ENCODE data around the gene MCOLN1. TPM values are rescaled to one million over a fixed set of nuclear protein-coding genes. Genes with fewer than 3 reads are reported as not detected.

MCOLN1 gene
- total RNA-seq, 1 experiment from 2014 or later: 28.4 TPM

GRCh38 chr19:7527516-7528191 is 5.2 kb downstream of the MCOLN1 start:
- Histone ChIP-seq H3K27me3 (replicated peaks; ENCODE audit: insufficient read depth, low read depth, low read length, poor library complexity) (no peaks in the 10 kb centered on the region), H3K4me3 (ENCODE audit: low read depth, low read length, poor library complexity, severe bottlenecking) (no peak overlapping the region), H3K9me3 (ENCODE audit: low read depth, low read length, poor library complexity, severe bottlenecking) (no peaks in the 10 kb centered on the region), H3K4me1 (ENCODE audit: insufficient read depth, low read length, poor library complexity, severe bottlenecking) (peaks cover 9% of the 10 kb centered on the region), H3K27ac (ENCODE audit: low read depth, low read length, poor library complexity, severe bottlenecking) (no peak overlapping the region), H3K36me3 (ENCODE audit: insufficient read depth, low read length, poor library complexity, severe bottlenecking) (no peaks in the 10 kb centered on the region)
- BruUV-seq (replicated peaks): no TSS peak
- DNase-seq (ENCODE audit: low spot score): no peak
- intact Hi-C loops (cut with micrococcal nuclease; ENCODE audit: unreplicated experiment): no loop called here
- no peak for TF ChIP-seq EZH2 (IDR thresholded peaks at IDR 0.05; ENCODE audit: borderline replicate concordance, low read depth, low read length, poor library complexity, severe bottlenecking)
- TF ChIP-seq, protein P1, sequence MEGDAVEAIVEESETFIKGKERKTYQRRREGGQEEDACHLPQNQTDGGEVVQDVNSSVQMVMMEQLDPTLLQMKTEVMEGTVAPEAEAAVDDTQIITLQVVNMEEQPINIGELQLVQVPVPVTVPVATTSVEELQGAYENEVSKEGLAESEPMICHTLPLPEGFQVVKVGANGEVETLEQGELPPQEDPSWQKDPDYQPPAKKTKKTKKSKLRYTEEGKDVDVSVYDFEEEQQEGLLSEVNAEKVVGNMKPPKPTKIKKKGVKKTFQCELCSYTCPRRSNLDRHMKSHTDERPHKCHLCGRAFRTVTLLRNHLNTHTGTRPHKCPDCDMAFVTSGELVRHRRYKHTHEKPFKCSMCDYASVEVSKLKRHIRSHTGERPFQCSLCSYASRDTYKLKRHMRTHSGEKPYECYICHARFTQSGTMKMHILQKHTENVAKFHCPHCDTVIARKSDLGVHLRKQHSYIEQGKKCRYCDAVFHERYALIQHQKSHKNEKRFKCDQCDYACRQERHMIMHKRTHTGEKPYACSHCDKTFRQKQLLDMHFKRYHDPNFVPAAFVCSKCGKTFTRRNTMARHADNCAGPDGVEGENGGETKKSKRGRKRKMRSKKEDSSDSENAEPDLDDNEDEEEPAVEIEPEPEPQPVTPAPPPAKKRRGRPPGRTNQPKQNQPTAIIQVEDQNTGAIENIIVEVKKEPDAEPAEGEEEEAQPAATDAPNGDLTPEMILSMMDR (conservative IDR thresholded peaks at IDR 0.05; ENCODE audit: low read depth, low read length): no peak
- CTCF ChIA-PET: no interaction called here
- POLR2A ChIA-PET (ENCODE audit: low non-redundant PET): no interaction called here

- DNase-seq (ENCODE audit: low spot score): no peak
- no peaks in the 10 kb centered on the region for H3K27me3 ChIP-seq (replicated peaks; ENCODE audit: insufficient read depth, low read depth, low read length, poor library complexity)
- H3K36me3 ChIP-seq (ENCODE audit: insufficient read depth, low read length, poor library complexity, severe bottlenecking): no peaks in the 10 kb centered on the region
- H3K27ac ChIP-seq (ENCODE audit: low read depth, low read length, poor library complexity, severe bottlenecking): no peak overlapping the region
- ChIA-PET CTCF (no interaction called here), POLR2A (ENCODE audit: low non-redundant PET) (no interaction called here)
- no peak overlapping the region for H3K4me3 ChIP-seq (ENCODE audit: low read depth, low read length, poor library complexity, severe bottlenecking)
- intact Hi-C loops (cut with micrococcal nuclease; ENCODE audit: unreplicated experiment): no loop called here
- H3K4me1 ChIP-seq (ENCODE audit: insufficient read depth, low read length, poor library complexity, severe bottlenecking): peaks cover 6% of the 10 kb centered on the region
- H3K9me3 ChIP-seq (ENCODE audit: low read depth, low read length, poor library complexity, severe bottlenecking): no peaks in the 10 kb centered on the region
- BruUV-seq (replicated peaks): no TSS peak
- TF ChIP-seq EZH2 (IDR thresholded peaks at IDR 0.05; ENCODE audit: borderline replicate concordance, low read depth, low read length, poor library complexity, severe bottlenecking): no peak
These were observed 5.7 kb downstream of the MCOLN1 start for GRCh38 chr19:7528192-7528519.

DNA sequence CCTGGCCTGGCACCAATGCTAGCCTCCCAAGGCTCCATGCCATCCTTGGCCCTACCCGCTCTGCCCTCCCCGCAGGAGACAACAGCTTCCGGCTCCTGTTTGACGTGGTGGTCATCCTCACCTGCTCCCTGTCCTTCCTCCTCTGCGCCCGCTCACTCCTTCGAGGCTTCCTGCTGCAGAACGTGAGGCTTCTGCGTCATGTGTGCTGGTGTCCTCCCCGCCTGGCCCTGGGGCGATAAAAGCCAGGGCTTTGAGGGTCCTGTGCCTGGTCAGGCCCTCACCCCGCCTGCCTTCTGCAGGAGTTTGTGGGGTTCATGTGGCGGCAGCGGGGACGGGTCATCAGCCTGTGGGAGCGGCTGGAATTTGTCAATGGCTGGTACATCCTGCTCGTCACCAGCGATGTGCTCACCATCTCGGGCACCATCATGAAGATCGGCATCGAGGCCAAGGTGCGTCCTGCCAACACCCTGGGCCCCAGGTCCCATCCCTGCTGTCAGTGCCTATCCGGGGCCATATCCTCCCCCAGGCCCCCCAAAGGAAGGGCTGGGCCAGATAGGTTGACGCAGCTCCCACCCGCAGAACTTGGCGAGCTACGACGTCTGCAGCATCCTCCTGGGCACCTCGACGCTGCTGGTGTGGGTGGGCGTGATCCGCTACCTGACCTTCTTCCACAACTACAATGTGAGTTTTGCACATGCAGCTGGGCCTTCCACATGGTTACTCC is 6.3 kb downstream of the MCOLN1 start:
- ChIA-PET POLR2A (ENCODE audit: low non-redundant PET) (no interaction called here), CTCF (no interaction called here)
- peaks cover under 1% of the 10 kb centered on the region for H3K4me1 ChIP-seq (ENCODE audit: insufficient read depth, low read length, poor library complexity, severe bottlenecking)
- H3K27ac ChIP-seq (ENCODE audit: low read depth, low read length, poor library complexity, severe bottlenecking): no peak overlapping the region
- H3K27me3 ChIP-seq (replicated peaks; ENCODE audit: insufficient read depth, low read depth, low read length, poor library complexity): no peaks in the 10 kb centered on the region
- no peak overlapping the region for H3K4me3 ChIP-seq (ENCODE audit: low read depth, low read length, poor library complexity, severe bottlenecking)
- no TSS peak for BruUV-seq (replicated peaks)
- DNase-seq (ENCODE audit: low spot score): no peak
- no peaks in the 10 kb centered on the region for H3K9me3 ChIP-seq (ENCODE audit: low read depth, low read length, poor library complexity, severe bottlenecking)
- no peak for TF ChIP-seq EZH2 (IDR thresholded peaks at IDR 0.05; ENCODE audit: borderline replicate concordance, low read depth, low read length, poor library complexity, severe bottlenecking)
- TF ChIP-seq, protein P1 (conservative IDR thresholded peaks at IDR 0.05; ENCODE audit: low read depth, low read length): no peak
- H3K36me3 ChIP-seq (ENCODE audit: insufficient read depth, low read length, poor library complexity, severe bottlenecking): no peaks in the 10 kb centered on the region
- intact Hi-C loops (cut with micrococcal nuclease; ENCODE audit: unreplicated experiment): no loop called here

- no peak overlapping the region for H3K4me3 ChIP-seq (ENCODE audit: low read depth, low read length, poor library complexity, severe bottlenecking)
- POLR2A ChIA-PET (ENCODE audit: low non-redundant PET): no interaction called here
- no peak for DNase-seq (ENCODE audit: low spot score)
- no peaks in the 10 kb centered on the region for H3K36me3 ChIP-seq (ENCODE audit: insufficient read depth, low read length, poor library complexity, severe bottlenecking)
- no peaks in the 10 kb centered on the region for H3K4me1 ChIP-seq (ENCODE audit: insufficient read depth, low read length, poor library complexity, severe bottlenecking)
- BruUV-seq (replicated peaks): no TSS peak
- no peaks in the 10 kb centered on the region for H3K27me3 ChIP-seq (replicated peaks; ENCODE audit: insufficient read depth, low read depth, low read length, poor library complexity)
- TF ChIP-seq, protein P1 (conservative IDR thresholded peaks at IDR 0.05; ENCODE audit: low read depth, low read length): no peak
- no peak for TF ChIP-seq EZH2 (IDR thresholded peaks at IDR 0.05; ENCODE audit: borderline replicate concordance, low read depth, low read length, poor library complexity, severe bottlenecking)
- intact Hi-C loops (cut with micrococcal nuclease; ENCODE audit: unreplicated experiment): no loop called here
- no peaks in the 10 kb centered on the region for H3K9me3 ChIP-seq (ENCODE audit: low read depth, low read length, poor library complexity, severe bottlenecking)
- H3K27ac ChIP-seq (ENCODE audit: low read depth, low read length, poor library complexity, severe bottlenecking): no peak overlapping the region
- CTCF ChIA-PET: no interaction called here
These were observed 6.8 kb downstream of the MCOLN1 start for GRCh38 chr19:7529246-7529600.

Measured in A673 (cell line).